SU-DHL-6 (cell line): ENCODE measurements around the gene UQCRFS1.

ENCODE experiments used
- H2AFZ ChIP-seq: fragments of 200-600 bp; sonication (generic); 2 replicates; pipeline ENCODE4 v1.6.1; 2014; ENCODE audit warnings: low read depth, mild to moderate bottlenecking, moderate library complexity, mixed read lengths, antibody characterized with exemption, low read length; ENCODE audit not compliant: severe bottlenecking
- H3F3A ChIP-seq: fragments of 200-600 bp; shearing (Covaris generic); 2 replicates; pipeline ENCODE4 v1.6.0; 2016; ENCODE audit warnings: antibody characterized with exemption, mild to moderate bottlenecking; ENCODE audit not compliant: insufficient read depth
- H3K27ac ChIP-seq: fragments of 200-600 bp; sonication (generic); 2 replicates; pipeline ENCODE4 v1.5.1; 2016; ENCODE audit warnings: low read depth, mild to moderate bottlenecking, low read length, moderate library complexity, mixed read lengths
- H3K27me3 ChIP-seq: fragments of 200-600 bp; sonication (generic), shearing (Covaris generic); 2 replicates; pipeline ENCODE4 v1.6.0; 2014; ENCODE audit warnings: mild to moderate bottlenecking, low read length
- H3K36me3 ChIP-seq: fragments of 200-600 bp; sonication (generic); 2 replicates; pipeline ENCODE4 v1.6.1; 2014; ENCODE audit warnings: mild to moderate bottlenecking, low read length, mixed read lengths
- H3K4me2 ChIP-seq: fragments of 300-600, 200-600 bp; shearing (Covaris generic), sonication (generic); 2 replicates; pipeline ENCODE4 v1.6.0; 2014; ENCODE audit warnings: low read length, low read depth, mild to moderate bottlenecking; ENCODE audit not compliant: poor library complexity, severe bottlenecking
- H3K4me3 ChIP-seq: fragments of 200-600 bp; sonication (generic); 2 replicates; pipeline ENCODE4 v1.5.1; 2014; ENCODE audit warnings: antibody characterized with exemption, low read length, mild to moderate bottlenecking, mixed read lengths; ENCODE audit not compliant: insufficient read depth, poor library complexity, severe bottlenecking
- H3K79me2 ChIP-seq: fragments of 200-600 bp; sonication (generic); 2 replicates; pipeline ENCODE4 v1.6.1; 2014; ENCODE audit warnings: mild to moderate bottlenecking, low read length, moderate library complexity; ENCODE audit not compliant: insufficient read depth
- H3K9ac ChIP-seq: fragments of 200-600 bp; sonication (generic); 2 replicates; pipeline ENCODE4 v1.7.0; 2014; ENCODE audit warnings: mild to moderate bottlenecking, low read length
- H3K9me2 ChIP-seq: fragments of 200-600 bp; sonication (generic); replicated peaks from 2 replicates; pipeline ENCODE4 v1.6.1; 2014; ENCODE audit warnings: low read length; ENCODE audit not compliant: insufficient read depth
- H3K9me3 ChIP-seq: fragments of 200-600 bp; sonication (generic); 2 replicates; pipeline ENCODE4 v1.6.1; 2014; ENCODE audit warnings: low read length, mixed read lengths; ENCODE audit not compliant: insufficient read depth
- H4K20me1 ChIP-seq: fragments of 200-600 bp; sonication (generic); 2 replicates; pipeline ENCODE4 v1.6.1; 2014; ENCODE audit warnings: low read depth, mild to moderate bottlenecking, antibody characterized with exemption, low read length, moderate library complexity, mixed read lengths
- EZH2phosphoT487 ChIP-seq: fragments of 200-600 bp; sonication (generic), shearing (Covaris generic); conservative IDR thresholded peaks from 2 replicates; pipeline ENCODE4 v1.6.1; 2018; ENCODE audit warnings: mild to moderate bottlenecking, antibody characterized with exemption, low read length, moderate library complexity, mixed read lengths
- TF ChIP-seq, protein P1 (sequence below): fragments of 200-600 bp; sonication (generic); IDR thresholded peaks from one replicate; pipeline ENCODE4 v1.5.1; 2017; ENCODE audit warnings: antibody characterized with exemption, mild to moderate bottlenecking, low read length, moderate library complexity; ENCODE audit not compliant: insufficient read depth, poor library complexity, severe bottlenecking

UQCRFS1 gene

DNA sequence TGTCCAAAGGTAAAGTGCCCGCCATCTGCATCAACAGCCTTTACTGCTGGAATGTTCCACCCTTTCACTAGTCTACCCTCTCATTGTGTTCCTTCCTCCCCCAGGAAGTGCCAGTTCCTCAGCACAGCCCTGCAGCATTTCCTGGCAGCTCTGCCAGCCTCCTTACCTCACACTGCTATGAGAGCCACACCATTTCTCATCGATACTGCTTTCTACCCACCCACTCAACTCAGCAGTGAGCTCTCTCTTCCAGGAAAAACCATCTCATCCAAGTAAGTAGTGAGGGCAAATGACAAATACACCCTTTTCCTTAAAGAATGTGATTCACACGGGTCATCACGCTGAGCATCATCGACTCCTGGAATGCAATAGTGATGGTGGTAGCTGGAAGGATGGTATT lies 19.8 kb downstream of the UQCRFS1 start:
- Histone ChIP-seq H3K79me2 (no peaks in the 10 kb centered on the region), H3K9me3 (no peaks in the 10 kb centered on the region), H3K9me2 (no peaks in the 10 kb centered on the region), H3F3A (no peaks in the 10 kb centered on the region), H4K20me1 (no peaks in the 10 kb centered on the region), H3K9ac (no peak overlapping the region), H3K4me2 (no peak overlapping the region), H3K27ac (no peak overlapping the region), H2AFZ (no peak overlapping the region), H3K4me3 (no peak overlapping the region), H3K36me3 (no peaks in the 10 kb centered on the region), H3K27me3 (no peaks in the 10 kb centered on the region)
- TF ChIP-seq, protein P1, sequence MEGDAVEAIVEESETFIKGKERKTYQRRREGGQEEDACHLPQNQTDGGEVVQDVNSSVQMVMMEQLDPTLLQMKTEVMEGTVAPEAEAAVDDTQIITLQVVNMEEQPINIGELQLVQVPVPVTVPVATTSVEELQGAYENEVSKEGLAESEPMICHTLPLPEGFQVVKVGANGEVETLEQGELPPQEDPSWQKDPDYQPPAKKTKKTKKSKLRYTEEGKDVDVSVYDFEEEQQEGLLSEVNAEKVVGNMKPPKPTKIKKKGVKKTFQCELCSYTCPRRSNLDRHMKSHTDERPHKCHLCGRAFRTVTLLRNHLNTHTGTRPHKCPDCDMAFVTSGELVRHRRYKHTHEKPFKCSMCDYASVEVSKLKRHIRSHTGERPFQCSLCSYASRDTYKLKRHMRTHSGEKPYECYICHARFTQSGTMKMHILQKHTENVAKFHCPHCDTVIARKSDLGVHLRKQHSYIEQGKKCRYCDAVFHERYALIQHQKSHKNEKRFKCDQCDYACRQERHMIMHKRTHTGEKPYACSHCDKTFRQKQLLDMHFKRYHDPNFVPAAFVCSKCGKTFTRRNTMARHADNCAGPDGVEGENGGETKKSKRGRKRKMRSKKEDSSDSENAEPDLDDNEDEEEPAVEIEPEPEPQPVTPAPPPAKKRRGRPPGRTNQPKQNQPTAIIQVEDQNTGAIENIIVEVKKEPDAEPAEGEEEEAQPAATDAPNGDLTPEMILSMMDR: no peak
- no peak for TF ChIP-seq EZH2phosphoT487

DNA sequence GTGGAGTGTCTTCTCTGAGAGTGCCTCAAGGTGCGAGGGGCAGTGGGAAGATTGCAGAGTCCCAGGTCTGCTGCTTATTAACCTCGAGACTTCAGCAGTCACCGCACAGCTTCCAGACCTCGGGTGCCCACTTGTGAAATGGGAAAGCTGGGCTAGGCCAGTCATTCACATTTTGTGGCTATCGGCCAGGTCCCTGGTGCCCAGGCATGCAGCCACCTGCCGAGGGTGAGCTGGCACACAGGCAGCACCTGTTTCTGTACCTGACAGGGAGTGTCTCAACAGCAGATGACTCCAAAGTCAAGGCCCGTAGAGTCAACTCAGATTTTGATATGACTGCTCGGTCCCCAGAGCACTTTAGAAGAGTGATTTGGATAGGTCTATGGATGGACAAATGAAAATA lies 21.9 kb downstream of the UQCRFS1 start:
- Histone ChIP-seq H3K79me2 (no peaks in the 10 kb centered on the region), H3K4me3 (no peak overlapping the region), H4K20me1 (no peaks in the 10 kb centered on the region), H3K9me2 (no peaks in the 10 kb centered on the region), H3K9ac (no peak overlapping the region), H3K4me2 (no peak overlapping the region), H3K36me3 (no peaks in the 10 kb centered on the region), H3K27ac (no peak overlapping the region), H2AFZ (no peak overlapping the region), H3F3A (no peaks in the 10 kb centered on the region), H3K9me3 (no peaks in the 10 kb centered on the region), H3K27me3 (no peaks in the 10 kb centered on the region)
- TF ChIP-seq EZH2phosphoT487: no peak
- TF ChIP-seq, protein P1: no peak

GRCh38 chr19:29189033-29189360 lies 24.0 kb downstream of the UQCRFS1 start:
- Histone ChIP-seq H3K4me2 (no peak overlapping the region), H3K36me3 (no peaks in the 10 kb centered on the region), H3F3A (no peaks in the 10 kb centered on the region), H4K20me1 (no peaks in the 10 kb centered on the region), H3K9ac (no peak overlapping the region), H3K79me2 (no peaks in the 10 kb centered on the region), H3K27me3 (no peaks in the 10 kb centered on the region), H3K4me3 (no peak overlapping the region), H3K9me3 (no peaks in the 10 kb centered on the region), H3K27ac (no peak overlapping the region), H3K9me2 (no peaks in the 10 kb centered on the region), H2AFZ (no peak overlapping the region)
- TF ChIP-seq, protein P1: no peak
- TF ChIP-seq EZH2phosphoT487: no peak
